NCI-H510A treated with DMSO at 0.1 percent for 48 hours (cell line): ENCODE measurements around the gene KLHDC4.
"Not testable (repeated sequence)": the region's sequence is repeated elsewhere in the genome, so short reads cannot be mapped to it uniquely, and the experiment has no call there.

ENCODE experiments used
- DNase-seq: peaks from one replicate; lab custom pipeline; 2025; lab: John Stamatoyannopoulos, UW

The KLHDC4 gene

GRCh38 chr16:87742781-87743490 is 22.9 kb downstream of the KLHDC4 start:
- no peak for DNase-seq

DNA sequence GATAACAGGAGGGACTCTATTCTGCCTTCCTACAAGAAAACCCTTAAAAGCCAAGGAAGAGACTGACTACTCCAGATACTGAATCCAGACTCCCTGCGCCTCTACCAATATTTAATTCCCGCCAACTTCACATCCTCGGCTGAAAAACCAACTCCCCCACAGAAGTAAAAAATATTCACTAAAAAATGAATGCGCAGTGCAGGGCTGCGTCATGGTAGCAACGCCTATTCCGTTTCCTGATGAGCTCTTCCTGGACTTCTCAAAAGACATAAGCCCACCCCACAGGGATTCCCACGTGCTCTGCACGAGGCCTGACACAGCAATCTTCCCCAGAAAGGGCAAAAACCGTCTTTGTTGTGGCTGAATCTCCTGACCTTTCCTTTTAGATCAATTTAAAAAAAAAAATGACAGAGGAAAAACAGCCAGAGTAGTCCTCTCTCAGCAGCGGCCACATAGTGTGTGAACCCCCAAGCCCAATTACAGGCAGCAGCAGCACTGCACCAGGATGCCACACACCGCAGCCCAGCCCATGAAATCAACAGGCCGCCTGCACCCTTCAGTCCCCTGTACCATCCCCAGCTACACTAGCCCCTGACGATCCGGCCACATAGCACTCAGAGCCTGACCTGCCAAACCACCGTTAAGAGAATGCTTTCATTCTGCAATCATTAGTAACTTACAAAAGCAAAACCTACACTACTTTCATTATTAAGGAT is 23.9 kb downstream of the KLHDC4 start:
- DNase-seq: no peak

- no peak for DNase-seq
These were observed 24.8 kb downstream of the KLHDC4 start for GRCh38 chr16:87740909-87741424.

DNA sequence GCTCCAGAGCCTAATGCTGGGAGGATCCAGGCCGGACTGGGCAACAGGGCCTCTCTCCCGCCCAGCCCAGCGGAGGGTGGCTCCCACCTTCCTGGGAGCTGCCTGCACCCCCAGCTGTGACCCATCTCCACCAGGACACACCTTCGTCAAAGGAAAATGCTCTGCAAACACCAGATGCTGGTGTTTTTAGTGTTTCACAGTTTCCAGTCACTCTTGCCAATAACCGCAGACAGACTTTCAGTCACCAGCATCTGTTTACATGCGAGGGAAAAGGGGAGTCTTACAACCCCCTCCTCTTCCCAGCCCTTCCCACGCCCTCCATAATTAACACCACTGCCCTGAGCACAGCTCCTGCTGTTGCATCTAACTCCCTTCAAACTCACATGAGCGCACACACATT is 25.3 kb downstream of the KLHDC4 start:
- DNase-seq: no peak

DNA sequence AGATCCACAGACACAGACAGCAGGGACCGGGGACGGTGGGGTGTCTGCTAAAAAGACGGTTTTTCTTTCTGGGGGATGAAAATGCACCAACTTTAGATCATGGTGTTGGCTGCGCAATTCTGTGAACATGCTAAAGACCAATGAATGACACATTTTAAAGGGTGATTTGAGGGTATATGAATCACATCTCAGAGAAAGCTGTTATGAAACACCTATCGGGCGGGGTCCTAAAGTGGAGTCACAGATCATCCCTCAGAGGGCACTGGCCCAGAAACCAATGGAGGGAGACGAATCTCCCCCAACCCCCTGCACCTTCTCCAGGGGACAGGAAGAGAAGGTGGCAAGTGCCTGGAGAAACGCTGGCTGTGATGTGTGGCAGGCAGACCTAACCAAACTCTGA is 26.0 kb downstream of the KLHDC4 start:
- no peak for DNase-seq

DNA sequence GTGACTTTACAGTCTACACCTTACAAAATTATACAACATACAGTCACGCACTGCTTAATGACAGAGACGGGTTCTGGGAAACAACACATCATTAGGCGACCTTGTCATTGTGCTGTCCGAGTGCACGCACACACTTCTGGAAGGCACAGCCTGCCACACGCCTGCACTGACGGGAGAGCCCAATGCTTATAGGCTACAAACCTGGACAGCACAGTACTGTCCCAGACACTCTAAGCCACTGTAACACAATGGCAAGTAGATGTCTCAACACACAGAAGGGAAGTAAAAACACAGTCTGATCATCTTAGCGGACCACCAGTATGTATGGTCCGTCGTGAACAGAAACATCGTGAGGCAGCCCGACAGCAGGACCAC is 29.8 kb downstream of the KLHDC4 start:
- no peak for DNase-seq

- no peak for DNase-seq
These were observed 30.3 kb downstream of the KLHDC4 start for GRCh38 chr16:87735270-87736007.

- DNase-seq: no peak
These were observed 31.1 kb downstream of the KLHDC4 start for GRCh38 chr16:87734644-87735043.

GRCh38 chr16:87733190-87733589 is 32.6 kb downstream of the KLHDC4 start:
- peak; percentile 52 for DNase-seq

DNA sequence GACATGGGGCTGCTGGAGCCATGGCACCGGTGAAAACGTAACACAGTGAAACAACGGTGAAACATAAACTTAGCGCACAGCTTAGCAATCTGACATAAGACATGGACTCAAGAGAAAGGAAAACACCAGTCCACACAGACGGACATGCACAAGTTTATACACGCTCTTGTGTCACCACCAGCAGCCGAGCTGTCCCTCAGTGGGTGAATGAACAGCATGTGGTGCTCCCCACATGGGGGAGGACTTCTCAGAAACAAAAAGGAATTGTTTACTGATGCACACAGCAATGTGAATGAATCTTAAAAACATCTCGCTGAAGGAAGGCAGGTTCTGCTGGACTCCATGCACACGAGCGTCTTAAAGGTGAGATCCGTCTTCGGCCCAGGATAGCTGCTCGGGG is 34.2 kb downstream of the KLHDC4 start:
- no peak for DNase-seq

- no peak for DNase-seq
These were observed 36.4 kb downstream of the KLHDC4 start for GRCh38 chr16:87729266-87729954.

DNA sequence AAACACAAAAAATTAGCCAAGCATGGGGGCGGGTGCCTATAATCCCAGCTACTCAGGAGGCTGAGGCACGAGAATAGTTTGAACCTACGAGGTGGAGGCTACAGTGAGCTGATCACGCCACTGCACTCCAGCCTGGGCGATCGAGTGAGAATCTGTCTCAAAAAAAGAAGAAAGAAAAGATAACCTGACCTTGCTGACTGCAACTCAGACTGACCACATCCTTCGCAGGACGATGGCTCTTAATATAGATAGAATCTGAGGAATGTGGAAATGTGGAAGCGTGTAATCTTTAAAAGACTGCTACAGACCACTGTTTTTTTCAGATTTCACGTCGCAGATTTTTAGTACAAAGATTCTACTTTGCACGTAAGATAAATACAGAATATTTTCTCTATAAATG is 37.8 kb downstream of the KLHDC4 start:
- DNase-seq: no peak

DNA sequence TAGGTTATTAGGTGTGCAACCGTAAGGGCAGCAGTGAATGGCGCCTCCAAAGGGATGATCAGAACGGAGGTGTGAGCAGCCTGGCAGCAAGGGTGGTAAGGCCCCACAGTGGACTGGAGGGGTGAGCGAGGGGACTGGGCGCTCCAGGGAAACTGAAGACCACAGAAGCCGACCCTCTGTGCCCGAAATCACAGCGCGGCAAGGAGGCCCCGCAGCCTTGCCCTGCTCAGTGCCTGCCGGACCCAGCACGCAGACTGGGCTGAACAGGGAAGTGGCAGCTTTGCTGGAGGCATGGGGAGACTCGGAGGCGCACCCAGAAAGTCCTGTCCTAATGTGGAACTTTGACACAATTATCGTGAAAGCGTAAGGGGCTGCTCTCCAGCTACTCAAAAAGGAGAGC is 38.4 kb downstream of the KLHDC4 start:
- DNase-seq: no peak

- DNase-seq: not testable (repeated sequence)
These were observed 39.2 kb downstream of the KLHDC4 start for GRCh38 chr16:87726577-87726976.

GRCh38 chr16:87725596-87726235 is 40.1 kb downstream of the KLHDC4 start:
- peak; percentile 9 for DNase-seq

- DNase-seq: peak; percentile 46
These were observed 41.1 kb downstream of the KLHDC4 start for GRCh38 chr16:87724490-87725291.

DNA sequence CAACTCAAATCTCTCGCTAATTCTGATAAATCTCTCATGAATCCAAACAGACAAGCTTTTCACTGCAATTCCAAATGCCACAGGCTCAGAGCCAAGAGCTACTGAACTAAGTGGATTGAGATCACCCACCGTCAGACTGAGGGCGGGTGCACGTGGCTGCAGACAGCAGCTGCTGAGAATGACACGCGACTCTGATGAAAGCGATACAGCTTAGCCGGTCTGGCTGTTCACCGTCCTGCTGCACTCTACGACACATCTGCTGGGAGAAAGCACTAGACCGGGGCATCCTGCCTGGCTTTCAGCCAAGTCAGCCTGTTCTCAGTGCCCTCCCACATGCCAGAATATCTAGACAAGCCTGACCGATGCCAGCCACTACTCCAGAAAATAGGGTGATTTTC is 42.6 kb downstream of the KLHDC4 start:
- DNase-seq: peak; percentile 92

GRCh38 chr16:87722590-87723225 is 43.1 kb downstream of the KLHDC4 start:
- DNase-seq: no peak

DNA sequence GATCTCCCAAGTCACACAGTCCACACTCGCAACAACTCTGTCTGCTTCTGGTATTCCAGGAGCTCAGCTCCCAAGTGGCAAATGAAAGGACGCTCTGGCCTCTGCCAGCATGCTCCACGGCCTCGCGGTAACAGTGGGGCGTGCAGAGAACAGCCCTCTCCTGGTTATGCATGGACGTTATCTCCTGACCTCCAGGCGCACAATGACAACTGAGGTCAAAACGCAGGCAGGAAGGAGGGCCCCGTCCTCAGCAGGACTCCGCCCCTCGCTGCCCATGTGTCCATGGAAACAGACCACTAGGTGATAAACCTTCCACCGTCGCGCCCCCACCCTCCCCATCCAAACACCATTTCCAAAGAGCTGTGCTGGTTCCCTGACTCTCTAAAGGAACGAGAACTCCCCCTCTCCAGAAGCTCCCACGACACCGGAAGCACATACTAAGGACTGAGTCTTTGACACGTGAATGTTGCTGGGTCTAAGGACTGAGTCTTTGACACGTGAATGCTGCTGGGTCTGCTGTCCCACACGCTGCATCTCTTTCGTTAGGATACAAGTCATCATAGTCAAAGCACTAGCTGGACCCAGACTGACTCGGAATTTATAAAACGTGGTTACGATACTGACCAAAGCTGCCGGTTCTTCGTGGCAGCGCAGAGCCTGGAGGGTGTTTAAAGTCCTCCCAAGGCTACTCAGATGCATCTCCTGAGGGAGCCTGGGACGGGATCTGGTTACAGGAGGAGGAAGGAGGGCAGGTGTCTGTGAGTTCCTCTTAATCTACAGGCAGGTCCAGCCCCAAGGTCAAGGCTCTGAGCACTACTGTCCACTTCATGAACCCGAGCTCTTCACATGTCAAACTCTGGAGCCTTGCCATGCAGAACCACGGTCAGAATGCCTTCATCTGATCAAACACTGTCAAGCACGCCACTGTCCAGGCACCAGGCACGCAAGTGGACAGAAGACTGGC is 43.9 kb downstream of the KLHDC4 start:
- no peak for DNase-seq
